Adrenal gland (tissue), 5 donors: Measurements from ENCODE around the gene PLEKHH1.

ENCODE experiments used
- POLR2A ChIP-seq, 2 donors: fragments of 450-650 bp; IDR thresholded peaks; one replicate each; pipeline ENCODE4 v1.6.1; 2017; ENCODE audit warnings: antibody characterized with exemption in 2 of 2, mild to moderate bottlenecking in 2 of 2, moderate library complexity in 1 of 2
- TF ChIP-seq, protein P1 (sequence below), 6 experiments: fragments of 450-650 bp in 4 of 6; fragments of 200-600 bp in 2 of 6; sonication (generic) in 1 of 6; IDR thresholded peaks; 1 replicate in 5 of 6; 2 replicates in 1 of 6; pipeline versions ENCODE4 v1.5.1 to v1.8.0; 2016 to 2021; ENCODE audit warnings: antibody characterized with exemption in 6 of 6, mild to moderate bottlenecking in 2 of 6, moderate library complexity in 1 of 6
- donor health status: DM: no; HTN: no; CAD: no.

DNA sequence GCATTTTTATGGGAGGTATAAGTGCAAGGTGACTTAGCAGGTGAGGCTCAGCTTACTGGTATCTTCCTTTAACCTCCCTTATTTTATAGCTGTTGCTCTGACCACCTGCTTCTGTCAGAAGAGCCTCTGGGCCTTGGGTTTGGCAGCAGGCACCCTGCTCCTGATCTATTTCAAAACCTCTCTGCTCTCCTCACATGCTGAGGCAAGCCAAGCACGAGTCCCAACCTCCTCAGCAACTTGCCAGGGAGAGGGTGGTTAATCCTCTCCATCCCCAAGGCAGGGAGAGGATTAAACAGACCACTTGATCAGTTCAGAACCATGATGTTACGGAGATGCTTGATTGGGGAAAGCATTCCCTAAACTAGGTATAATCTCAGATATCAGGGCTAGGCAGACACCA is 5.4 kb downstream of the PLEKHH1 start:
- TF ChIP-seq, protein P1, sequence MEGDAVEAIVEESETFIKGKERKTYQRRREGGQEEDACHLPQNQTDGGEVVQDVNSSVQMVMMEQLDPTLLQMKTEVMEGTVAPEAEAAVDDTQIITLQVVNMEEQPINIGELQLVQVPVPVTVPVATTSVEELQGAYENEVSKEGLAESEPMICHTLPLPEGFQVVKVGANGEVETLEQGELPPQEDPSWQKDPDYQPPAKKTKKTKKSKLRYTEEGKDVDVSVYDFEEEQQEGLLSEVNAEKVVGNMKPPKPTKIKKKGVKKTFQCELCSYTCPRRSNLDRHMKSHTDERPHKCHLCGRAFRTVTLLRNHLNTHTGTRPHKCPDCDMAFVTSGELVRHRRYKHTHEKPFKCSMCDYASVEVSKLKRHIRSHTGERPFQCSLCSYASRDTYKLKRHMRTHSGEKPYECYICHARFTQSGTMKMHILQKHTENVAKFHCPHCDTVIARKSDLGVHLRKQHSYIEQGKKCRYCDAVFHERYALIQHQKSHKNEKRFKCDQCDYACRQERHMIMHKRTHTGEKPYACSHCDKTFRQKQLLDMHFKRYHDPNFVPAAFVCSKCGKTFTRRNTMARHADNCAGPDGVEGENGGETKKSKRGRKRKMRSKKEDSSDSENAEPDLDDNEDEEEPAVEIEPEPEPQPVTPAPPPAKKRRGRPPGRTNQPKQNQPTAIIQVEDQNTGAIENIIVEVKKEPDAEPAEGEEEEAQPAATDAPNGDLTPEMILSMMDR (IDR thresholded peaks at IDR 0.05) = no peak
- no peak for TF ChIP-seq POLR2A (IDR thresholded peaks at IDR 0.05)
